ENCODE results near the gene PRRT3. TPM values are rescaled to one million over a fixed set of nuclear protein-coding genes. Genes with fewer than 3 reads are reported as not detected.

The PRRT3 gene
- total and polyA plus RNA-seq, 9 of the 15 experiments (the other 6 are each of a cell fraction or from before 2014, with no cell fraction given), result 0.06 to 1.9 (median 1.2) TPM

DNA sequence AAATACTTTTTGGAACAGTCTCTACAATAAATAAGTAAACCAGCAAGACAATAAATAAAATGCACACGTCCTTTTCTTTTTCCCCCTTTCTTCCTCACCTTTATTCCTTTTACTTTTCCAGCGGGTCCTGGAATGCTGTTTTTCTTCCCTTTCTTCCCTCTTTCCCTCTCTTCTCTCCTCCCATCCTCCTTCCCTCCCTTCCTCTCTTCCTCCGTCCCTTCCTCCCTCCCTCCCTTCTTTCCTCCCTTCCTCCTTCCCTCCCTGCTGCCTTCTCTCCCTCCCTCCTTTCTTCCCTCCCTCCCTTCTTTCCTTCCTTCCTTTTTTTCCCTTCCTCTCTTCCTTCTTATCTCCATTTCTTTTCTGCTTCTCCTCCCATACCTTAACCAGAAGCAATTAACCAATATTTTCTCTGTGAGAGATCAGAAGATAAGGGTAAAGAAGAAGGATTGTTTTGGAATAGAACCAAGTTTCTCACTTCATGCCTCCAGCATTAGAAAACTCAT is 52.9 kb downstream of the PRRT3 start (continued):
- TF ChIP-seq THRB (CRISPR knock-in tag; conservative IDR thresholded peaks at IDR 0.05), result 0 out of 2 replicates have a peak, but pooled peaks have one; percentile 77
- no peak for TF ChIP-seq CREM (IDR thresholded peaks at IDR 0.05; ENCODE audit: low read depth)
- 0 out of 2 replicates have a peak, but pooled peaks have one; percentile 32 for TF ChIP-seq KHSRP (IDR thresholded peaks at IDR 0.05)
- TF ChIP-seq SMARCA4 (IDR thresholded peaks at IDR 0.05), result peak; percentile 66
- no peak for TF ChIP-seq TAF9B (IDR thresholded peaks at IDR 0.05; ENCODE audit: partially characterized antibody)
- no peak for TF ChIP-seq TGIF2 (CRISPR knock-in tag; IDR thresholded peaks at IDR 0.05)
- TF ChIP-seq MYBL2 (IDR thresholded peaks at IDR 0.05; ENCODE audit: low read depth), result peak; percentile 34; the same call in 1 of the 2 replicates
- TF ChIP-seq MYBL2 (CRISPR knock-in tag; IDR thresholded peaks at IDR 0.05; ENCODE audit: borderline replicate concordance), result no peak
- TF ChIP-seq PCBP1 (IDR thresholded peaks at IDR 0.05; ENCODE audit: low read depth, low read length, poor library complexity, severe bottlenecking), result no peak
- TF ChIP-seq NBN (IDR thresholded peaks at IDR 0.05; ENCODE audit: low read depth), result 0 out of 2 replicates have a peak, but pooled peaks have one; percentile 22
- TF ChIP-seq, protein P1, sequence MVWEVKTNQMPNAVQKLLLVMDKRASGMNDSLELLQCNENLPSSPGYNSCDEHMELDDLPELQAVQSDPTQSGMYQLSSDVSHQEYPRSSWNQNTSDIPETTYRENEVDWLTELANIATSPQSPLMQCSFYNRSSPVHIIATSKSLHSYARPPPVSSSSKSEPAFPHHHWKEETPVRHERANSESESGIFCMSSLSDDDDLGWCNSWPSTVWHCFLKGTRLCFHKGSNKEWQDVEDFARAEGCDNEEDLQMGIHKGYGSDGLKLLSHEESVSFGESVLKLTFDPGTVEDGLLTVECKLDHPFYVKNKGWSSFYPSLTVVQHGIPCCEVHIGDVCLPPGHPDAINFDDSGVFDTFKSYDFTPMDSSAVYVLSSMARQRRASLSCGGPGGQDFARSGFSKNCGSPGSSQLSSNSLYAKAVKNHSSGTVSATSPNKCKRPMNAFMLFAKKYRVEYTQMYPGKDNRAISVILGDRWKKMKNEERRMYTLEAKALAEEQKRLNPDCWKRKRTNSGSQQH (CRISPR knock-in tag; IDR thresholded peaks at IDR 0.05), result peak; percentile 82
- TF ChIP-seq HLTF (IDR thresholded peaks at IDR 0.05), result peak; percentile 85
- TF ChIP-seq, protein P2, sequence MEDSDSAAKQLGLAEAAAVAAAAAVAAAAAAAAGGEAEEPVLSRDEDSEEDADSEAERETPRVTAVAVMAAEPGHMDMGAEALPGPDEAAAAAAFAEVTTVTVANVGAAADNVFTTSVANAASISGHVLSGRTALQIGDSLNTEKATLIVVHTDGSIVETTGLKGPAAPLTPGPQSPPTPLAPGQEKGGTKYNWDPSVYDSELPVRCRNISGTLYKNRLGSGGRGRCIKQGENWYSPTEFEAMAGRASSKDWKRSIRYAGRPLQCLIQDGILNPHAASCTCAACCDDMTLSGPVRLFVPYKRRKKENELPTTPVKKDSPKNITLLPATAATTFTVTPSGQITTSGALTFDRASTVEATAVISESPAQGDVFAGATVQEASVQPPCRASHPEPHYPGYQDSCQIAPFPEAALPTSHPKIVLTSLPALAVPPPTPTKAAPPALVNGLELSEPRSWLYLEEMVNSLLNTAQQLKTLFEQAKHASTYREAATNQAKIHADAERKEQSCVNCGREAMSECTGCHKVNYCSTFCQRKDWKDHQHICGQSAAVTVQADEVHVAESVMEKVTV (CRISPR knock-in tag; IDR thresholded peaks at IDR 0.05), result no peak
- 0 out of 2 replicates have a peak, but pooled peaks have one; percentile 13 for TF ChIP-seq CTBP1 (IDR thresholded peaks at IDR 0.05; ENCODE audit: borderline replicate concordance)
- TF ChIP-seq STAT5B (CRISPR knock-in tag; IDR thresholded peaks at IDR 0.05), result no peak
- TF ChIP-seq HDAC1 (IDR thresholded peaks at IDR 0.05), result peak in 1 of 2 experiments; percentile 77; a peak in 2 of 4 replicates
- 0 out of 4 replicates have a peak, but pooled peaks of 1 of the 2 experiments have one; percentile 45 for TF ChIP-seq MCM7 (IDR thresholded peaks at IDR 0.05)
- TF ChIP-seq HNRNPK (IDR thresholded peaks at IDR 0.05; ENCODE audit: low read depth, low read length, poor library complexity, severe bottlenecking), result peak; percentile 48
- TF ChIP-seq MTA1 (IDR thresholded peaks at IDR 0.05; ENCODE audit: borderline replicate concordance), result peak; percentile 95
- peak; percentile 44; the same call in 1 of the 2 replicates for TF ChIP-seq ARID2 (IDR thresholded peaks at IDR 0.05)
- TF ChIP-seq, protein P3, sequence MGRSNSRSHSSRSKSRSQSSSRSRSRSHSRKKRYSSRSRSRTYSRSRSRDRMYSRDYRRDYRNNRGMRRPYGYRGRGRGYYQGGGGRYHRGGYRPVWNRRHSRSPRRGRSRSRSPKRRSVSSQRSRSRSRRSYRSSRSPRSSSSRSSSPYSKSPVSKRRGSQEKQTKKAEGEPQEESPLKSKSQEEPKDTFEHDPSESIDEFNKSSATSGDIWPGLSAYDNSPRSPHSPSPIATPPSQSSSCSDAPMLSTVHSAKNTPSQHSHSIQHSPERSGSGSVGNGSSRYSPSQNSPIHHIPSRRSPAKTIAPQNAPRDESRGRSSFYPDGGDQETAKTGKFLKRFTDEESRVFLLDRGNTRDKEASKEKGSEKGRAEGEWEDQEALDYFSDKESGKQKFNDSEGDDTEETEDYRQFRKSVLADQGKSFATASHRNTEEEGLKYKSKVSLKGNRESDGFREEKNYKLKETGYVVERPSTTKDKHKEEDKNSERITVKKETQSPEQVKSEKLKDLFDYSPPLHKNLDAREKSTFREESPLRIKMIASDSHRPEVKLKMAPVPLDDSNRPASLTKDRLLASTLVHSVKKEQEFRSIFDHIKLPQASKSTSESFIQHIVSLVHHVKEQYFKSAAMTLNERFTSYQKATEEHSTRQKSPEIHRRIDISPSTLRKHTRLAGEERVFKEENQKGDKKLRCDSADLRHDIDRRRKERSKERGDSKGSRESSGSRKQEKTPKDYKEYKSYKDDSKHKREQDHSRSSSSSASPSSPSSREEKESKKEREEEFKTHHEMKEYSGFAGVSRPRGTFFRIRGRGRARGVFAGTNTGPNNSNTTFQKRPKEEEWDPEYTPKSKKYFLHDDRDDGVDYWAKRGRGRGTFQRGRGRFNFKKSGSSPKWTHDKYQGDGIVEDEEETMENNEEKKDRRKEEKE (IDR thresholded peaks at IDR 0.05; ENCODE audit: borderline replicate concordance in 1 of 2, control insufficient read depth in 1 of 2, low read depth in 2 of 2, low read length in 1 of 2), result peak in 1 of 2 experiments; percentile 45; a peak in 1 of 4 replicates
- TF ChIP-seq ZNF133 (CRISPR knock-in tag; IDR thresholded peaks at IDR 0.05), result no peak

Data from K562 (cell line).